Ammon's horn (tissue), 1 donor: ENCODE results near the gene MKNK1.

Experiments used
- DNase-seq: peaks from one replicate; pipeline ENCODE4 v3.0.0-alpha.2; 2016; ENCODE audit warnings: low spot score

Gene MKNK1

GRCh38 chr1:46522184-46522968, 81.7 kb downstream of the MKNK1 start:
- DNase-seq = no peak

- no peak for DNase-seq
Measured at GRCh38 chr1:46521414-46521813, 82.7 kb downstream of the MKNK1 start.

- peak; percentile 42 for DNase-seq
Measured at GRCh38 chr1:46520063-46520911, 83.8 kb downstream of the MKNK1 start.

- DNase-seq = no peak
Measured at GRCh38 chr1:46519209-46519608, 84.9 kb downstream of the MKNK1 start.

GRCh38 chr1:46517932-46518498, 86.1 kb downstream of the MKNK1 start:
- no peak for DNase-seq

GRCh38 chr1:46517010-46517600, 87.0 kb downstream of the MKNK1 start:
- no peak for DNase-seq

GRCh38 chr1:46516200-46516950, 87.7 kb downstream of the MKNK1 start:
- DNase-seq = no peak

GRCh38 chr1:46515576-46515975, 88.5 kb downstream of the MKNK1 start:
- DNase-seq = no peak

GRCh38 chr1:46513536-46513935, 90.5 kb downstream of the MKNK1 start:
- DNase-seq = no peak

GRCh38 chr1:46512792-46513190, 91.3 kb downstream of the MKNK1 start:
- DNase-seq = no peak

- no peak for DNase-seq
Measured at GRCh38 chr1:46512135-46512791, 91.8 kb downstream of the MKNK1 start.

GRCh38 chr1:46510998-46511365, 93.1 kb downstream of the MKNK1 start:
- DNase-seq = no peak

GRCh38 chr1:46510341-46510997, 93.6 kb downstream of the MKNK1 start:
- no peak for DNase-seq

GRCh38 chr1:46508757-46509156, 95.3 kb downstream of the MKNK1 start:
- DNase-seq = no peak
